Measurements from ENCODE around the gene MYOG. TPM values are rescaled to one million over a fixed set of nuclear protein-coding genes. Genes with fewer than 3 reads are reported as not detected.

MYOG gene
- total RNA-seq, 1 donor from 2014 or later, result not detected

DNA sequence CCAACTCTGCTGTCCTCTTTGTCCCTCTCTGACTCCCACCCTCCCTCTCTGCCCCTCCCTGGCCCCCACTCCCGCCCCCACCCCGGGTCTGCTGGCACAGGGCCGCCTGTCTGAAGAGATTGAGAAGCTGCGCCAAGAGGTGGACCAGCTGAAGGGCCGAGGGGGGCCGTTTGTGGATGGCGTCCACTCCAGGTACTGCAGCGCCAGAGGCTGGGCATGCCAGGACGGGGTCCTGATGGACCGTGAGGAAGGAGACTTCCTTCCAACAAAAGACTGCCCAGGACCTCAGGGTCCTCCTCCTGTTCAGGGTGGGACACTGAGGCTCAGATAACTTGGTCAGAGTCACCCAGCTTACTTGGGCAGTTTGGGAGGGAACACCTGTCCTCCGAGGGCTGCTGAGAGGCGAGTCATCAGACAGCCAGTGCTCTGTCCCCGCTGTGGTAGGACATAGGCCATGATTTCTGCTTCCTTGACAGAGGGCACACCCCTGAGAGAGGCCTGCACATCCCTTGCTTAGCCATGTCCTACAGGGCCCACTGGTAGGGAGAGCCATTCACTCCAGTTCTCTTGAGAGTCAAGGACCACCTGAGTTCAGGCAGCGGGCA, 36.1 kb downstream of the MYOG start:
- ChIA-PET POLR2A (no interaction called here), CTCF (no interaction called here)
- Mint-ChIP-seq H3K27me3 (peaks cover 20% of the 10 kb centered on the region), H3K36me3 (ENCODE audit: low read depth) (no peaks in the 10 kb centered on the region), H3K27ac (no peak overlapping the region), H3K4me1 (no peaks in the 10 kb centered on the region), H3K9me3 (no peaks in the 10 kb centered on the region), H3K4me3 (no peak overlapping the region)
- no peak for ATAC-seq (ENCODE audit: low read depth)
- TF ChIP-seq, protein P1, sequence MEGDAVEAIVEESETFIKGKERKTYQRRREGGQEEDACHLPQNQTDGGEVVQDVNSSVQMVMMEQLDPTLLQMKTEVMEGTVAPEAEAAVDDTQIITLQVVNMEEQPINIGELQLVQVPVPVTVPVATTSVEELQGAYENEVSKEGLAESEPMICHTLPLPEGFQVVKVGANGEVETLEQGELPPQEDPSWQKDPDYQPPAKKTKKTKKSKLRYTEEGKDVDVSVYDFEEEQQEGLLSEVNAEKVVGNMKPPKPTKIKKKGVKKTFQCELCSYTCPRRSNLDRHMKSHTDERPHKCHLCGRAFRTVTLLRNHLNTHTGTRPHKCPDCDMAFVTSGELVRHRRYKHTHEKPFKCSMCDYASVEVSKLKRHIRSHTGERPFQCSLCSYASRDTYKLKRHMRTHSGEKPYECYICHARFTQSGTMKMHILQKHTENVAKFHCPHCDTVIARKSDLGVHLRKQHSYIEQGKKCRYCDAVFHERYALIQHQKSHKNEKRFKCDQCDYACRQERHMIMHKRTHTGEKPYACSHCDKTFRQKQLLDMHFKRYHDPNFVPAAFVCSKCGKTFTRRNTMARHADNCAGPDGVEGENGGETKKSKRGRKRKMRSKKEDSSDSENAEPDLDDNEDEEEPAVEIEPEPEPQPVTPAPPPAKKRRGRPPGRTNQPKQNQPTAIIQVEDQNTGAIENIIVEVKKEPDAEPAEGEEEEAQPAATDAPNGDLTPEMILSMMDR (IDR thresholded peaks at IDR 0.05), result no peak
- no peak for DNase-seq
- intact Hi-C loops (cut with micrococcal nuclease), result no loop called here

DNA sequence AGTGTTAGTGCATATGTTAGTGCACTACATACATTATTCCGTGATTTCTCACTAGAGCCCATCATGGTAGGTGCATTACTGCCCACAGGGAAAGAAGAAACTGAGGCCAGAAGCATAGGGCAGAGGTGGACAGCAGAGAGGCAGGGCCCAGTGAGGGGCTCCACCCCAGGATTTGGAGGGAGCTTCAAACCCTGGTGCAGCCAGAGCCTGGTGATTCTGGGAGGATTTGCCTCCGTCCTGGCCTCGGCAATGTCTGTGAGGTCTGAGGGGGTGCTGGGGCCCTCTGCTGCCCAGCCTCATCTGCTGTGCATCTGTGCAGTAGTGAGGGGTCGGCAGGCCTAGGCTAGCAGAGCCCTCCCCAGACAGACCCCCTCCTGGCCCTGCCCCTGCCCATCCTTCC, 36.7 kb downstream of the MYOG start:
- DNase-seq (no peak), ATAC-seq (ENCODE audit: low read depth) (no peak)
- Mint-ChIP-seq H3K27ac (no peak overlapping the region), H3K4me1 (no peaks in the 10 kb centered on the region), H3K9me3 (no peaks in the 10 kb centered on the region), H3K27me3 (peaks cover 23% of the 10 kb centered on the region), H3K4me3 (no peak overlapping the region), H3K36me3 (ENCODE audit: low read depth) (no peaks in the 10 kb centered on the region)
- TF ChIP-seq, protein P1 (IDR thresholded peaks at IDR 0.05), result no peak
- POLR2A ChIA-PET, result no interaction called here
- intact Hi-C loops (cut with micrococcal nuclease), result no loop called here
- CTCF ChIA-PET, result no interaction called here

DNA sequence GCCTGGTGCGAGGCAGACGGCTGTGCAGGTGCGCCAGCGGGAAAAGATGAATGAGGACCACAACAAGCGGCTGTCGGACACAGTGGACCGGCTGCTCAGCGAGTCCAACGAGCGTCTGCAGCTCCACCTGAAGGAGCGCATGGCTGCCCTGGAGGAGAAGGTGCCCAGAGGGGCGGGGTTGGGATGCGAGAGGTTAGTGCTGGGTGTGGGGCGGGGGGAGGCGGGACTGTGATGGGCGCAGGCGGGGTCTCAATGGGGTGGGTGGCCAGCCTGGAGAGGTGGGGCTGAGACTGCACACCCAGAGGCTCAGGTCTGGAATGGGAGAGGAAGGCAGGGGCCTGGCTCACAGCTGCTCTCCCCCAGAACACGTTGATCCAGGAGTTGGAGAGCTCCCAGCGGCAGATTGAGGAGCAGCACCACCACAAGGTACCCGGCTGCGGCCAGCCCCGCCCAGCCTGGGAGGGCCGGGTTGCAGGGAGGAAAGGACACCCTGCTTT, 37.2 kb downstream of the MYOG start:
- no peak for ATAC-seq (ENCODE audit: low read depth)
- TF ChIP-seq, protein P1 (IDR thresholded peaks at IDR 0.05), result no peak
- H3K9me3 Mint-ChIP-seq, result no peaks in the 10 kb centered on the region
- peaks cover 23% of the 10 kb centered on the region for H3K27me3 Mint-ChIP-seq
- no peak overlapping the region for H3K4me3 Mint-ChIP-seq
- H3K4me1 Mint-ChIP-seq, result no peaks in the 10 kb centered on the region
- CTCF ChIA-PET, result interaction anchor here (1.4 kb wide), 1 partner anchor 9 kb away, joined by 6 read pairs; no protein-coding TSS in a partner anchor
- H3K36me3 Mint-ChIP-seq (ENCODE audit: low read depth), result no peaks in the 10 kb centered on the region
- no peak overlapping the region for H3K27ac Mint-ChIP-seq
- no peak for DNase-seq
- intact Hi-C loops (cut with micrococcal nuclease), result no loop called here
- POLR2A ChIA-PET, result no interaction called here

DNA sequence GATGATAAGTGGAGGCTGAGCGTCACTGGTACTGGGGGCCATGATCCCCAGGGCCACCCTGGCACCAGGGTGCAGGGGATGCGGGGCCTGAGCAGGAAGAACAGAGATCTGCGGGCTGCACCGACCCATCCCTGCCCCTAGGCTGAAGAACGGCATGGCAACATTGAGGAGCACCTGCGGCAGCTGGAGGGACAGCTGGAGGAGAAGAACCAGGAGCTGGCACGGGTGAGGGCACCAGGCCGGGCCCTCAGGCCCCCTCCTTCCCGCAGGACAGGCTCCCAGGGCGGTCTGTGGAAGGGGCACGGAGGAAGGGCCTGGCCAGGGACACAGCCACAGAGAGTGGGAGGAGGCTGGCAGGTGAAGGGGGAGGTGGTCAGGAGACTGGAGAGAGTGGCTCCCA, 37.7 kb downstream of the MYOG start:
- Mint-ChIP-seq H3K9me3 (no peaks in the 10 kb centered on the region), H3K27me3 (peaks cover 24% of the 10 kb centered on the region), H3K36me3 (ENCODE audit: low read depth) (no peaks in the 10 kb centered on the region), H3K27ac (no peak overlapping the region), H3K4me3 (no peak overlapping the region), H3K4me1 (no peaks in the 10 kb centered on the region)
- intact Hi-C loops (cut with micrococcal nuclease), result no loop called here
- DNase-seq (no peak), ATAC-seq (ENCODE audit: low read depth) (no peak)
- ChIA-PET CTCF (interaction anchor here (1.4 kb wide), 1 partner anchor 9 kb away, joined by 6 read pairs; no protein-coding TSS in a partner anchor), POLR2A (no interaction called here)
- TF ChIP-seq, protein P1 (IDR thresholded peaks at IDR 0.05), result no peak

DNA sequence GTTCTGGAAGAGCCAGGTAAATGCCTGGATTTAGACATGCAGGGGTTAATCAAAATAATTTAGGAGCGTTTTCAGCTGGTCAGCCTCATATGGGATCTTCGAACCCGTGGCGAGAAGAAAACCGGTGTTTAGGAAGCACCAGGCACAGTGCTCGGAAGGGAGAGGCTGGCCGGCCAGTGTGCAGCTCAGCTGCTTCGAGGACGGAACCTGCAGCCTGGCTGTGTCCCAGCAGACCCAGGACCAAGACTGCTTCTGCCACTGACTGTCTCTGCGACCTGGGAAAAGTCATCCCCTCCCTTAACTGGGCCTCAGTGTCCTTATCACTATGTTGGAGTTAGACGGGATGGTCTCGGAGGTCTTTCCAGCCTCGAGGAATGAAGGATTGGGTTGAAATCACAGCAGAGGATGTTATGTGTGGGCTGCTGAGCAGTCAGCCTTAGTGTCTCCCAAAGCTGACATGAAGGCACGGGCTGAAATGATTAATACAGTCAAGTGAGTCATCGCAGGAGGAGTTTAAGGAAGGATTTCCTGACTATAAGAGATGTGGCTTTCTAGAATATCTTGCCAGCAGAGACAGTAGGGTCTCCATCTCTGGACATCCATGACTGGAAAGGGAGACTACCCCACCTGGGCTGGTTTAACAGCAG, 38.7 kb downstream of the MYOG start:
- H3K27ac Mint-ChIP-seq, result no peak overlapping the region
- H3K4me3 Mint-ChIP-seq, result no peak overlapping the region
- intact Hi-C loops (cut with micrococcal nuclease), result no loop called here
- no peak for ATAC-seq (ENCODE audit: low read depth)
- no peaks in the 10 kb centered on the region for H3K4me1 Mint-ChIP-seq
- ChIA-PET POLR2A (no interaction called here), CTCF (interaction anchor here (1.4 kb wide), 1 partner anchor 8 kb away, joined by 6 read pairs; no protein-coding TSS in a partner anchor)
- H3K36me3 Mint-ChIP-seq (ENCODE audit: low read depth), result no peaks in the 10 kb centered on the region
- H3K9me3 Mint-ChIP-seq, result no peaks in the 10 kb centered on the region
- no peak for DNase-seq
- H3K27me3 Mint-ChIP-seq, result peaks cover 17% of the 10 kb centered on the region
- TF ChIP-seq, protein P1 (IDR thresholded peaks at IDR 0.05), result no peak

Data from activated B cell treated with CpG ODN at 0.5 μM for 24 hours (primary cell).